AG10803 (cell line): ENCODE data around the gene LTB4R.
A peak's percentile ranks its signal among the peaks of the same experiment; 100 is the strongest.

Source experiments
- DNase-seq: peaks from one replicate; pipeline ENCODE4 v3.0.0; 2010; ENCODE audit warnings: low read depth
- H3K4me3 ChIP-seq: 2 replicates; pipeline ENCODE4 v1.5.1; 2011; ENCODE audit warnings: mild to moderate bottlenecking, low read length, control low read depth
- TF ChIP-seq, protein P1 (sequence below): conservative IDR thresholded peaks from 2 replicates; pipeline ENCODE4 v1.5.1; 2011; ENCODE audit warnings: mild to moderate bottlenecking, low read length, control low read depth, inconsistent platforms

The LTB4R gene

GRCh38 chr14:24366721-24367513, 55.6 kb downstream of the LTB4R start:
- TF ChIP-seq, protein P1, sequence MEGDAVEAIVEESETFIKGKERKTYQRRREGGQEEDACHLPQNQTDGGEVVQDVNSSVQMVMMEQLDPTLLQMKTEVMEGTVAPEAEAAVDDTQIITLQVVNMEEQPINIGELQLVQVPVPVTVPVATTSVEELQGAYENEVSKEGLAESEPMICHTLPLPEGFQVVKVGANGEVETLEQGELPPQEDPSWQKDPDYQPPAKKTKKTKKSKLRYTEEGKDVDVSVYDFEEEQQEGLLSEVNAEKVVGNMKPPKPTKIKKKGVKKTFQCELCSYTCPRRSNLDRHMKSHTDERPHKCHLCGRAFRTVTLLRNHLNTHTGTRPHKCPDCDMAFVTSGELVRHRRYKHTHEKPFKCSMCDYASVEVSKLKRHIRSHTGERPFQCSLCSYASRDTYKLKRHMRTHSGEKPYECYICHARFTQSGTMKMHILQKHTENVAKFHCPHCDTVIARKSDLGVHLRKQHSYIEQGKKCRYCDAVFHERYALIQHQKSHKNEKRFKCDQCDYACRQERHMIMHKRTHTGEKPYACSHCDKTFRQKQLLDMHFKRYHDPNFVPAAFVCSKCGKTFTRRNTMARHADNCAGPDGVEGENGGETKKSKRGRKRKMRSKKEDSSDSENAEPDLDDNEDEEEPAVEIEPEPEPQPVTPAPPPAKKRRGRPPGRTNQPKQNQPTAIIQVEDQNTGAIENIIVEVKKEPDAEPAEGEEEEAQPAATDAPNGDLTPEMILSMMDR = no peak
- H3K4me3 ChIP-seq = peak overlapping the region; percentile 71
- peak; percentile 99 for DNase-seq
